Occipital lobe (tissue), 2 donors: ENCODE data around the gene SPG11. TPM values are rescaled to one million over a fixed set of nuclear protein-coding genes. Genes with fewer than 3 reads are reported as not detected.
"Not testable (repeated sequence)": the region's sequence is repeated elsewhere in the genome, so short reads cannot be mapped to it uniquely, and the experiment has no call there.

Experiments
- DNase-seq: peaks from one replicate; lab custom pipeline; 2025; lab: John Stamatoyannopoulos, UW
- total RNA-seq: library from RNA; depleted of rRNA; stranded (reverse); fragments of >200 nt; gene quantifications from one replicate; pipeline ENCODE4 v1.2.3, GENCODE V29; 2014

Gene SPG11
- total RNA-seq, 1 donor from 2014 or later = 88.6 TPM

GRCh38 chr15:44633603-44634002, 29.9 kb downstream of the SPG11 start:
- no peak for DNase-seq

- not testable (repeated sequence) for DNase-seq
Measured at GRCh38 chr15:44625286-44625685, 38.2 kb downstream of the SPG11 start.

DNA sequence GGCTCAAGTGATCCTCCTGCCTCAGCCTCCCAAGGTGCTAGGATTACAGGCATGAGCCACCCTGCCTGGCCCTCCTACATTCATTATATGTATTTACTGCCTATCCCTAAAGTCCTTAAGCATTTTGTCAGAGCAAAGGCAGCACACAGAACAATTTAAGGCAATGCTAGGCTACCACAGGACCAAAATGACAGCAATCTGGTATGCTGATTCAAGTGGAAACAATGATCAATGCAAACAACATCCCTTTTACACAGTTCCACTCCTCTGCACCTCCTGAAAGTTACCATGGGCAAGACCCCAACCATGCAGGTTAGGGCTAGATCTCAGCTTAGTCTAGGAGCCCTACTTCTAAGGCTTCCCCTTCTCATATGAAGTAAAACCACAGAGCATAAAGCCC, 40.3 kb downstream of the SPG11 start:
- DNase-seq = no peak

DNA sequence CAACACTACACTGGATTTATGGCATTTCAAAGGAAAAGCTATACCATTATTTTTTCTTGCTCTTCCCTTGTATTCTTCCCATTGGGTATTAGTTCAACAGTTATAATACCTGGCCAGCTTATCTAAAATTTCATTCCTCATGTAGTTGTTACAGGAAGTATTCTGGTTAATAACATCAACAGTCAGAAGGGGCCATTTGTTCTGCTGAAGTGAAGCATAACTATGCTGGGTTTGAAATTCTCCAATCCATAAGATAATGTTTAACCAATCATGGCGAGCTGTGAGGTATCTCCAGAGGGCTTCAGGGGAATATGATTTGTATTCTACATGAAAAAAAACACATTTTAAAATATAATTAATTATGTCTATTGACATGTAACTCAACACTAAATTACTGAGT, 43.4 kb downstream of the SPG11 start:
- no peak for DNase-seq

GRCh38 chr15:44616974-44617373, 46.5 kb downstream of the SPG11 start:
- no peak for DNase-seq

- DNase-seq = no peak
Measured at GRCh38 chr15:44606740-44607139, 56.7 kb downstream of the SPG11 start.

GRCh38 chr15:44603126-44603525, 60.3 kb downstream of the SPG11 start:
- DNase-seq = no peak

GRCh38 chr15:44598892-44599291, 64.6 kb downstream of the SPG11 start:
- DNase-seq = no peak

DNA sequence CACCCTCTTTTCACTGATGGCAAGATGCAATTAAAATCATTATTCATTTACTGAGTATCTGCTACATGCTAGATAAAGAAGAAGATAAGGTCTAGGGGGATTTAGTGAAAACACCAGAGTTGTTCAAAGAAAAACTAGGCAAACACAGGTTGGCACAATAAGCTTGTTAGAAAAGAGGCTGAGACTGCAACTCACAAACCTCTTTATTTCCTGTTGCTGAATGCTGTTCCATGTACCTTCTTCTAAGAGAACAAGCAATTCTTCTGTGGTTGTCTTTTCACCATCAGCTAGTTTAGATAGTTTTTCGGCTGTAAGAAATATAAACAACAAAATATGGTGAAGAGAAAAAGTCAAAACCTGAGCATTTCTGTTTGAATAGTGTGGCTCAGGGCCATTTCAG, 65.4 kb downstream of the SPG11 start:
- no peak for DNase-seq

GRCh38 chr15:44596511-44597010, 66.9 kb downstream of the SPG11 start:
- DNase-seq = no peak

GRCh38 chr15:44595656-44596510, 67.6 kb downstream of the SPG11 start:
- no peak for DNase-seq

- no peak for DNase-seq
Measured at GRCh38 chr15:44595246-44595645, 68.2 kb downstream of the SPG11 start.

DNA sequence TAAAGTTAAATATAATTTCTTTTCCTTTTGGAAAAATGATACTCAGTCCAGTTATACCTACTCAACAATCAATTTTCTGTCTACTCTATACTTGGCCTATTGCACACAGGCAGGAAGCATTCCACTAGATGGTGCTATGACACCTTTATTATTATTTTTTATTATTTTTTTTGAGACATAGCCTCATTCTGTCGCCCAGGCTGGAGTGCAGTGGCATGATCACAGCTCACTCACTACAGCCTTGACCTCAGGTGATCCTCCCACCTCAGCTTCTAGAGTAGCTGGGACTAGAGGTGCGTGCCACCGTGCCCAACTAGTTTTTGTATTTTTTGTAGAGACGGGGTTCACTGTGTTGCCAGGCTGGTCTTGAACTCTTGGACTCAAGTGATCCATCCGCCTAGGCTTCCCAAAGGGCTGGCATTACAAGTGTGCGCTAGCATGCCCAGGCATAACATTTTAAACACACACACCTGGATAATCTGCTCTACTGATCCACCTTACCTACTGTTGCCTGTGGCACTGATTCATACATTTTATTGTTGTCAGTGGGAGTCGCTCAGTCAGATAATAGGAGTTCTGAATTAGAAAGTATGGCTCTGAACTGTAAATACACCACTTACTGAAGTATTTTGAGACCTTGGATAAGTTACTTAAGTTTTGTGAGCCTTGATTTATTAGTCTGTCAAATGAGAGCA, 70.3 kb downstream of the SPG11 start:
- DNase-seq = no peak

- no peak for DNase-seq
Measured at GRCh38 chr15:44591326-44591725, 72.1 kb downstream of the SPG11 start.

GRCh38 chr15:44588541-44588940, 74.9 kb downstream of the SPG11 start:
- DNase-seq = no peak

DNA sequence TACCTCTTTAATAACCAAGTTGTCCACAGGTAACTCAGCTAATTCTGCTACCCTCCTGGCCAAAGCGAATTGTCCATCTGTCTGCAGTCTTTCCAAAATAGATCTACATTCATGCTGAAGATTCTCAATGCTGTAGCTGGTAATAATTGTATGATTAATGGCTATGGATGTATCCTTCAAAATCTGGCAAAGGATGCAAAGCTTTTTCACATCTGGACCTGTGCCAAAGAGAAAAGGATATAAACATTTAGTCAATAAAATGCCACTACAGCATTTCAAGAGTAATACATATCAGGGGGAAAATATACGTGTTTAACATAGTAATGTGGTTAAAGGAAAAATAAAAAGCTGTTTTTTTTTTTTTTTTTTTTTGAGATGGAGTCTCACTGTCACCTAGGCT, 77.8 kb downstream of the SPG11 start:
- DNase-seq = no peak

DNA sequence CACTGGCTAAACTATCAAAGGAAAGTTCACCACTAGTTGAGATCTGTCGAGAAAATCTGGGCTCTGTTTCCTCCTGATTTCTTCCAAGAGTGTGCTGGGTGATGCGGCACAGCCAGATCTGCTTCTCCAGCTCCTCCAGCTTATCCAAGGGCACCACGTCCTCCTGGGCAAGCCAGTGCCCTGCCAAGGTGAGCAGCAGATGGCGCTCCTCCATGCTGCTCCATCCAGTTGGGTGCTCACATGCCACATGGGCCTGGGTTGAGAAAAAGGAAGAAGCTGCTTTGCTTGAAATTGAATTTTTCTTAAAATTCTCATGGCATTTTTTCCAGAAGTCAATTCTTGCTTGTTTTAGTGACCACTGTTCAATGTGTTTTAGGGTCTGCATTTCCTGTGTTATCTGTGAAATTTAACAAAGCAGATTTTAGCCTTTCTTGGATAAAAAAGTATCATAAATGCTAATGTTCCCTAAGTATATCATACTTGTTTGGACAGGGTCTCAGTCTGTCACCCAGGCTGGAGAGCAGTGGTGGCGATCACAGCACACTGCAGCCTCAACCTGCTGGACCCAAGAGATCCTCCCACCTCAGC, 79.2 kb downstream of the SPG11 start:
- no peak for DNase-seq

- DNase-seq = no peak
Measured at GRCh38 chr15:44580105-44580504, 83.4 kb downstream of the SPG11 start.

- DNase-seq = no peak
Measured at GRCh38 chr15:44574734-44575133, 88.7 kb downstream of the SPG11 start.

DNA sequence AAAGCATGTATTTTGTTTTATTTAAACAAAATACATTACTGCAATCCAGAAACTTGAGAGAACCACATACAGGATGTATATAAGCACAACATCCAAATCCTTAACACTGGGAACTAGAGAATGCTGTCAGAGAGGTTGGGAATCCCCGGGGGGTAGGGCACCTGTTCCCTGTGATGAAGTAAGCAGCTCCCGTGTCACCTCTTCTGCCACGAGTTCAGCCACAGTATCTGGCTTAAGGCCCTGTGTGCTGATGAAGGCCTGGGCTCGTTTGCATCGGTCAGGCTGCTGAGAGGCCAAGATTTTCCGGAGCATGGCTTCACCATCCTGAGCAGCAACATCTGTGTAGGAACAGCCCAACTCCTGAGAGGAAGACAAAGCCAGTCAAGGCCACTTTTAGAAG, 90.1 kb downstream of the SPG11 start:
- DNase-seq = no peak

- no peak for DNase-seq
Measured at GRCh38 chr15:44570361-44570760, 93.1 kb downstream of the SPG11 start.

- no peak for DNase-seq
Measured at GRCh38 chr15:44569316-44569715, 94.1 kb downstream of the SPG11 start.
